ENCODE data around the gene NEU3.

The NEU3 gene

GRCh38 chr11:75025561-75025960 is 36.8 kb downstream of the NEU3 start:
- no peak overlapping the region for H3K4me3 ChIP-seq (replicated peaks; ENCODE audit: low read depth, low read length)
- DNase-seq (ENCODE audit: extremely low read depth, low read depth): no peak
- no peak for TF ChIP-seq CTCF (IDR thresholded peaks at IDR 0.05; ENCODE audit: low read depth, low read length, missing control alignments)

GRCh38 chr11:75028321-75028720 is 39.6 kb downstream of the NEU3 start:
- H3K4me3 ChIP-seq (replicated peaks; ENCODE audit: low read depth, low read length): no peak overlapping the region

GRCh38 chr11:75028724-75029123 is 40.0 kb downstream of the NEU3 start:
- DNase-seq (ENCODE audit: extremely low read depth, low read depth): no peak
- H3K4me3 ChIP-seq (replicated peaks; ENCODE audit: low read depth, low read length): no peak overlapping the region
- no peak for TF ChIP-seq CTCF (IDR thresholded peaks at IDR 0.05; ENCODE audit: low read depth, low read length, missing control alignments)

More at GRCh38 chr11:75028321-75028720, 39.6 kb downstream of the NEU3 start:
- DNase-seq (ENCODE audit: extremely low read depth, low read depth): no peak
- TF ChIP-seq CTCF (IDR thresholded peaks at IDR 0.05; ENCODE audit: low read depth, low read length, missing control alignments): no peak

GRCh38 chr11:75029836-75030631 is 41.3 kb downstream of the NEU3 start:
- TF ChIP-seq CTCF (IDR thresholded peaks at IDR 0.05; ENCODE audit: low read depth, low read length, missing control alignments): no peak
- DNase-seq (ENCODE audit: extremely low read depth, low read depth): no peak
- H3K4me3 ChIP-seq (replicated peaks; ENCODE audit: low read depth, low read length): no peak overlapping the region

GRCh38 chr11:75031224-75031753 is 42.6 kb downstream of the NEU3 start:
- peak; percentile 67 for DNase-seq (ENCODE audit: extremely low read depth, low read depth)
- H3K4me3 ChIP-seq (replicated peaks; ENCODE audit: low read depth, low read length): no peak overlapping the region
- TF ChIP-seq CTCF (IDR thresholded peaks at IDR 0.05; ENCODE audit: low read depth, low read length, missing control alignments): no peak

- peak; percentile 32 for DNase-seq (ENCODE audit: extremely low read depth, low read depth)
- no peak overlapping the region for H3K4me3 ChIP-seq (replicated peaks; ENCODE audit: low read depth, low read length)
- TF ChIP-seq CTCF (IDR thresholded peaks at IDR 0.05; ENCODE audit: low read depth, low read length, missing control alignments): peak; percentile 87
Observed at GRCh38 chr11:75031771-75032549, 43.2 kb downstream of the NEU3 start.

All from HFF-Myc (cell line).